Measurements from ENCODE around the gene SMAD2. TPM values are rescaled to one million over a fixed set of nuclear protein-coding genes. Genes with fewer than 3 reads are reported as not detected.

The SMAD2 gene
- total and polyA plus RNA-seq, 9 of the 15 experiments (the other 6 are each of a cell fraction or from before 2014, with no cell fraction given), result 9.2 to 49.6 (median 33.7) TPM

DNA sequence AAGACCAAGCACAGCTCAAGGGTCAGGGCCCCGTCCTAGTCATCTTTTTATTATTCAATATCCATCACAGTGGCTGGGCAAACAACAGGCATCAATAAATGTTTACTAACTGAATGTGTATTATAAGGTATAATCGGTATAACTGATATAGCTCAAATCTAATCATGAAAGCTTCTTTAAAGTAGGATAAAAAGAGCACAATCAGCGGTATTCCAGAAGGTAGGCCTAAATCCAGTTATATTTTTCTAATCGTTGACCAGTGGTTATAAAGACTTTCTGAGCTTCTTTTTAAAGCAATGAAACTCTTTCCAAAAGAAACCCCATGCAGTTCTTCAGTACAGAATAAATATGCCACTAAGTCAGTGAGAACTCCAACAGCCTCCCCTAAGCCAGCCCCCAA lies 92.1 kb downstream of the SMAD2 start:
- no peak for TF ChIP-seq RFX5 (IDR thresholded peaks at IDR 0.05; ENCODE audit: low read depth, low read length)
- TF ChIP-seq SMC3 (conservative IDR thresholded peaks at IDR 0.05; ENCODE audit: insufficient read depth, low read depth, low read length), result no peak
- TF ChIP-seq SMARCC2 (IDR thresholded peaks at IDR 0.05; ENCODE audit: low read depth), result no peak
- TF ChIP-seq NRF1 (conservative IDR thresholded peaks at IDR 0.05 in 1 of 2, IDR thresholded peaks at IDR 0.05 in 1 of 2), result no peak
- no peak for TF ChIP-seq NBN (IDR thresholded peaks at IDR 0.05; ENCODE audit: low read depth)
- TF ChIP-seq FOXP1 (CRISPR knock-in tag; IDR thresholded peaks at IDR 0.05), result no peak
- no peak for TF ChIP-seq ILF3 (IDR thresholded peaks at IDR 0.05; ENCODE audit: borderline replicate concordance)
- TF ChIP-seq RBFOX2 (IDR thresholded peaks at IDR 0.05; ENCODE audit: low read depth, low read length), result no peak
- TF ChIP-seq, protein P1, sequence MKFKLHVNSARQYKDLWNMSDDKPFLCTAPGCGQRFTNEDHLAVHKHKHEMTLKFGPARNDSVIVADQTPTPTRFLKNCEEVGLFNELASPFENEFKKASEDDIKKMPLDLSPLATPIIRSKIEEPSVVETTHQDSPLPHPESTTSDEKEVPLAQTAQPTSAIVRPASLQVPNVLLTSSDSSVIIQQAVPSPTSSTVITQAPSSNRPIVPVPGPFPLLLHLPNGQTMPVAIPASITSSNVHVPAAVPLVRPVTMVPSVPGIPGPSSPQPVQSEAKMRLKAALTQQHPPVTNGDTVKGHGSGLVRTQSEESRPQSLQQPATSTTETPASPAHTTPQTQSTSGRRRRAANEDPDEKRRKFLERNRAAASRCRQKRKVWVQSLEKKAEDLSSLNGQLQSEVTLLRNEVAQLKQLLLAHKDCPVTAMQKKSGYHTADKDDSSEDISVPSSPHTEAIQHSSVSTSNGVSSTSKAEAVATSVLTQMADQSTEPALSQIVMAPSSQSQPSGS (CRISPR knock-in tag; IDR thresholded peaks at IDR 0.05), result no peak
- TF ChIP-seq BHLHE40 (IDR thresholded peaks at IDR 0.05; ENCODE audit: low read length), result no peak
- TF ChIP-seq SRF (CRISPR knock-in tag; IDR thresholded peaks at IDR 0.05), result no peak
- no peak for TF ChIP-seq NFRKB (IDR thresholded peaks at IDR 0.05; ENCODE audit: low read depth)
- TF ChIP-seq CHD2 (IDR thresholded peaks at IDR 0.05; ENCODE audit: low read depth, low read length), result no peak
- no peak for TF ChIP-seq ZNF3 (CRISPR knock-in tag; IDR thresholded peaks at IDR 0.05)
- TF ChIP-seq KLF6 (CRISPR knock-in tag; IDR thresholded peaks at IDR 0.05; ENCODE audit: borderline replicate concordance), result no peak
- no peaks in the 10 kb centered on the region for H3K9me3 ChIP-seq (replicated peaks; ENCODE audit: control insufficient read depth, insufficient read depth, low read depth, low read length)
- no TSS peak for BruUV-seq (replicated peaks)
- ChIA-PET CTCF (ENCODE audit: low intra/inter-chr PET ratio) (no interaction called here), POLR2A (interaction anchor here (0.7 kb wide), 1 partner anchor 234 kb away, joined by 3 read pairs; no protein-coding TSS in a partner anchor)
- no peaks in the 10 kb centered on the region for H3K4me1 ChIP-seq (replicated peaks in 1 of 2; ENCODE audit: control insufficient read depth in 2 of 2, insufficient read depth in 2 of 2, low read length in 2 of 2)
- H4K20me1 ChIP-seq (replicated peaks; ENCODE audit: control insufficient read depth, insufficient read depth, low read length), result no peaks in the 10 kb centered on the region
- intact Hi-C loops (cut with micrococcal nuclease), result no loop called here
- H3K79me2 ChIP-seq (ENCODE audit: control insufficient read depth, insufficient read depth, low read length), result no peaks in the 10 kb centered on the region
- no peak overlapping the region for H3K27ac ChIP-seq (ENCODE audit: extremely low read depth, low read depth, low read length)
- H3K9me1 ChIP-seq (ENCODE audit: control insufficient read depth, insufficient read depth, low read length), result no peaks in the 10 kb centered on the region
- H3K36me3 ChIP-seq (ENCODE audit: control insufficient read depth, insufficient read depth, low read length), result peaks cover 42% of the 10 kb centered on the region; the same call in 2 of the 3 replicates
- in situ Hi-C loops (cut with MboI), result no loop called here
- H3K4me2 ChIP-seq (ENCODE audit: insufficient read depth, low read length), result no peak overlapping the region
- no peak overlapping the region for H3K4me3 ChIP-seq
- no peak overlapping the region for H2AFZ ChIP-seq (ENCODE audit: low read depth, low read length)
- FAIRE-seq, result no peak
- no peak for DNase-seq (ENCODE audit: extremely low read depth in 1 of 4, low spot score in 3 of 4)
- no peak overlapping the region for H3K9ac ChIP-seq (ENCODE audit: insufficient read depth in 1 of 2, low read depth in 2 of 2, low read length in 2 of 2)
- H3K27me3 ChIP-seq (ENCODE audit: control insufficient read depth in 2 of 2, insufficient read depth in 2 of 2, low read length in 2 of 2), result no peaks in the 10 kb centered on the region
- whole genome bisulfite sequencing (ENCODE audit: insufficient coverage, low coverage, missing lambda C conversion rate), result 100% methylated on average over 4 of the region's 4 CpGs
- no peak for ATAC-seq
